Hepatic stellate cell (primary cell): ENCODE results near the gene MARCHF2.

Experiments
- DNase-seq: peaks from one replicate; pipeline ENCODE4 v3.0.0; 2011; ENCODE audit warnings: low spot score

MARCHF2 gene

GRCh38 chr19:8387688-8388611 is 25.2 kb upstream of the MARCHF2 start:
- DNase-seq: no peak

- no peak for DNase-seq
Observed at GRCh38 chr19:8388612-8388958, 24.5 kb upstream of the MARCHF2 start.

GRCh38 chr19:8389891-8390616 is 23.1 kb upstream of the MARCHF2 start, which contains the start of gene RAB11B:
RAB11B (plus strand) TSS chr19:8390360; CDS start chr19:8390417, 57 bp downstream.
- peak; percentile 99 for DNase-seq

- peak; percentile 92 for DNase-seq
Observed at GRCh38 chr19:8390617-8390981, 22.5 kb upstream of the MARCHF2 start.

GRCh38 chr19:8391198-8392016 is 21.7 kb upstream of the MARCHF2 start:
- DNase-seq: no peak

- no peak for DNase-seq
Observed at GRCh38 chr19:8392017-8392591, 21.0 kb upstream of the MARCHF2 start.

GRCh38 chr19:8393192-8393870 is 19.8 kb upstream of the MARCHF2 start:
- DNase-seq: no peak

GRCh38 chr19:8393871-8394250 is 19.2 kb upstream of the MARCHF2 start:
- DNase-seq: no peak

- no peak for DNase-seq
Observed at GRCh38 chr19:8395621-8396082, 17.5 kb upstream of the MARCHF2 start.

GRCh38 chr19:8396185-8396562 is 16.9 kb upstream of the MARCHF2 start:
- no peak for DNase-seq

GRCh38 chr19:8396563-8397203 is 16.4 kb upstream of the MARCHF2 start:
- DNase-seq: peak; percentile 80

- DNase-seq: no peak
Observed at GRCh38 chr19:8397271-8397670, 15.8 kb upstream of the MARCHF2 start.

GRCh38 chr19:8397746-8398310 is 15.3 kb upstream of the MARCHF2 start:
- DNase-seq: no peak

- no peak for DNase-seq
Observed at GRCh38 chr19:8398311-8398771, 14.8 kb upstream of the MARCHF2 start.

- DNase-seq: no peak
Observed at GRCh38 chr19:8399681-8400188, 13.4 kb upstream of the MARCHF2 start.

- DNase-seq: no peak
Observed at GRCh38 chr19:8401981-8402411, 11.1 kb upstream of the MARCHF2 start.

GRCh38 chr19:8403098-8403819 is 9.8 kb upstream of the MARCHF2 start:
- DNase-seq: no peak

GRCh38 chr19:8403820-8404109 is 9.3 kb upstream of the MARCHF2 start:
- DNase-seq: no peak

- no peak for DNase-seq
Observed at GRCh38 chr19:8404391-8405151, 8.5 kb upstream of the MARCHF2 start.
